SK-N-SH treated with all-trans-retinoic acid at 6 μM for 48 hours (cell line): ENCODE measurements around the gene LRRC28.

Experiments
- ATAC-seq: fragments of 200-7000 bp; cut with Tn5 transposase; 3 replicates; pipeline ENCODE4 v1.9.1; 2020; ENCODE audit warnings: mild to moderate bottlenecking, moderate library complexity
- ARNTL ChIP-seq: fragments of 450-650 bp; formaldehyde crosslinking; IDR thresholded peaks from 2 replicates; pipeline ENCODE4 v1.5.0; 2020; ENCODE audit warnings: low read depth, mild to moderate bottlenecking, moderate library complexity, borderline replicate concordance
- BACH2 ChIP-seq: fragments of 250-450 bp; sonication (Bioruptor Pico); IDR thresholded peaks from 2 replicates; pipeline ENCODE4 v1.9.0; 2021; ENCODE audit warnings: mild to moderate bottlenecking, borderline replicate concordance
- CSDC2 ChIP-seq: fragments of 250-450 bp; sonication (Bioruptor Pico); IDR thresholded peaks from 2 replicates; pipeline ENCODE4 v1.5.0; 2020; ENCODE audit warnings: mild to moderate bottlenecking, moderate library complexity
- CSRNP3 ChIP-seq: fragments of 250-450 bp; sonication (Bioruptor Pico); IDR thresholded peaks from 2 replicates; pipeline ENCODE4 v1.5.1; 2021; ENCODE audit warnings: mild to moderate bottlenecking, moderate library complexity
- ESRRG ChIP-seq: fragments of 250-450 bp; sonication (Bioruptor Pico); IDR thresholded peaks from 2 replicates; pipeline ENCODE4 v1.6.1; 2021; ENCODE audit warnings: mild to moderate bottlenecking
- GLIS3 ChIP-seq: fragments of 250-450 bp; sonication (Bioruptor Pico); IDR thresholded peaks from 2 replicates; pipeline ENCODE4 v1.5.0; 2020; ENCODE audit warnings: mild to moderate bottlenecking, moderate library complexity
- ISL1 ChIP-seq: fragments of 250-450 bp; sonication (Bioruptor Pico); IDR thresholded peaks from 2 replicates; pipeline ENCODE4 v2.1.2; 2022; ENCODE audit warnings: mild to moderate bottlenecking, moderate library complexity
- OSR1 ChIP-seq: fragments of 250-450 bp; sonication (Bioruptor Pico); IDR thresholded peaks from 2 replicates; pipeline ENCODE4 v1.8.0; 2022; ENCODE audit warnings: moderate library complexity, mild to moderate bottlenecking, inconsistent platforms
- PATZ1 ChIP-seq: fragments of 250-450 bp; sonication (Bioruptor Pico); IDR thresholded peaks from 2 replicates; pipeline ENCODE4 v1.8.0; 2020; ENCODE audit warnings: mild to moderate bottlenecking, moderate library complexity, borderline replicate concordance
- POU6F1 ChIP-seq: fragments of 250-450 bp; sonication (Bioruptor Pico); IDR thresholded peaks from 2 replicates; pipeline ENCODE4 v1.8.0; 2021; ENCODE audit warnings: low read depth, mild to moderate bottlenecking, moderate library complexity, borderline replicate concordance
- PPARA ChIP-seq: fragments of 250-450 bp; sonication (Bioruptor Pico); IDR thresholded peaks from 2 replicates; pipeline ENCODE4 v1.5.0; 2020; ENCODE audit warnings: mild to moderate bottlenecking, borderline replicate concordance
- RARB ChIP-seq: fragments of 250-450 bp; sonication (Bioruptor Pico); IDR thresholded peaks from 2 replicates; pipeline ENCODE4 v1.8.0; 2021; ENCODE audit warnings: mild to moderate bottlenecking, moderate library complexity
- SNAI2 ChIP-seq: fragments of 250-450 bp; sonication (Bioruptor Pico); IDR thresholded peaks from 2 replicates; pipeline ENCODE4 v1.5.0; 2020; ENCODE audit warnings: mild to moderate bottlenecking, moderate library complexity
- TOX ChIP-seq: fragments of 250-450 bp; sonication (Bioruptor Pico); IDR thresholded peaks from 2 replicates; pipeline ENCODE4 v1.8.0; 2021; ENCODE audit warnings: mild to moderate bottlenecking, moderate library complexity, borderline replicate concordance
- ZC3H10 ChIP-seq: fragments of 250-450 bp; sonication (Bioruptor Pico); IDR thresholded peaks from 2 replicates; pipeline ENCODE4 v1.5.1; 2021; ENCODE audit warnings: mild to moderate bottlenecking, moderate library complexity
- ZFP3 ChIP-seq: fragments of 250-450 bp; sonication (Bioruptor Pico); IDR thresholded peaks from 2 replicates; pipeline ENCODE4 v1.5.0; 2020; ENCODE audit warnings: mild to moderate bottlenecking, moderate library complexity
- ZFP30 ChIP-seq: fragments of 450-650 bp; formaldehyde crosslinking; IDR thresholded peaks from 2 replicates; pipeline ENCODE4 v1.5.0; 2022; ENCODE audit warnings: mild to moderate bottlenecking, moderate library complexity
- ZNF565 ChIP-seq: fragments of 450-650 bp; formaldehyde crosslinking; conservative IDR thresholded peaks from 2 replicates; pipeline ENCODE4 v1.5.0; 2020; ENCODE audit warnings: low read depth, mild to moderate bottlenecking, moderate library complexity

LRRC28 gene

GRCh38 chr15:99244306-99244705 lies 7.0 kb upstream of the LRRC28 start (continued):
- TF ChIP-seq PATZ1 (CRISPR knock-in tag) = no peak
- TF ChIP-seq OSR1 = no peak
- TF ChIP-seq BACH2 (CRISPR knock-in tag) = no peak
- TF ChIP-seq GLIS3 (CRISPR knock-in tag) = no peak
- TF ChIP-seq, all 23 proteins: peak for 0

- TF ChIP-seq SNAI2 (CRISPR knock-in tag) (no peak), CSDC2 (CRISPR knock-in tag) (no peak), ESRRG (CRISPR knock-in tag) (no peak), ZFP30 (CRISPR knock-in tag) (no peak), ARNTL (CRISPR knock-in tag) (no peak)
- ATAC-seq = no peak
Observed at GRCh38 chr15:99247062-99247461, 4.2 kb upstream of the LRRC28 start.

- no peak for ATAC-seq
- no peak for TF ChIP-seq PATZ1 (CRISPR knock-in tag)
- TF ChIP-seq ZFP3 = no peak
- no peak for TF ChIP-seq SNAI2 (CRISPR knock-in tag)
- TF ChIP-seq ZNF565 = no peak
- TF ChIP-seq ARNTL (CRISPR knock-in tag) = no peak
- TF ChIP-seq GLIS3 (CRISPR knock-in tag) = no peak
- no peak for TF ChIP-seq BACH2 (CRISPR knock-in tag)
Observed at GRCh38 chr15:99248000-99248715, 3.1 kb upstream of the LRRC28 start.

GRCh38 chr15:99249270-99249841 lies 1.9 kb upstream of the LRRC28 start, which contains the start of gene TTC23:
Gene TTC23, minus strand, starts transcription at chr15:99249581. Its CDS starts 20,869 bp downstream, at chr15:99228712.
- TF ChIP-seq CSRNP3 (CRISPR knock-in tag) (no peak), ARNTL (CRISPR knock-in tag) (no peak), SNAI2 (CRISPR knock-in tag) (no peak), ZNF565 (no peak), ZC3H10 (CRISPR knock-in tag) (no peak), BACH2 (CRISPR knock-in tag) (no peak)
- no peak for ATAC-seq

GRCh38 chr15:99250001-99250400 lies 1.3 kb upstream of the LRRC28 start:
- no peak for ATAC-seq
- TF ChIP-seq POU6F1 (CRISPR knock-in tag) (no peak), ZFP30 (CRISPR knock-in tag) (no peak), ISL1 (CRISPR knock-in tag) (no peak), ZNF565 (no peak), RARB (no peak), BACH2 (CRISPR knock-in tag) (no peak), CSRNP3 (CRISPR knock-in tag) (no peak), PPARA (no peak), OSR1 (no peak), TOX (CRISPR knock-in tag) (no peak), PATZ1 (CRISPR knock-in tag) (no peak), ARNTL (CRISPR knock-in tag) (no peak)
- TF ChIP-seq, all 23 proteins: peak for 0
